8988T (cell line): ENCODE data around the gene RAET1G.
"Not testable (repeated sequence)": the region's sequence is repeated elsewhere in the genome, so short reads cannot be mapped to it uniquely, and the experiment has no call there.

Experiments used
- DNase-seq: peaks from one replicate; pipeline ENCODE4 v3.0.0; 2011

Gene RAET1G

GRCh38 chr6:149922642-149923326, at the start of gene RAET1G:
RAET1G (minus strand) TSS chr6:149923121; CDS start chr6:149923010, 111 bp downstream.
- DNase-seq, result peak; percentile 85

- no peak for DNase-seq
Measured at GRCh38 chr6:149969635-149970034, 46.7 kb upstream of the RAET1G start.

GRCh38 chr6:149968909-149969308, 46.0 kb upstream of the RAET1G start:
- not testable (repeated sequence) for DNase-seq

- DNase-seq, result not testable (repeated sequence)
Measured at GRCh38 chr6:149967999-149968398, 45.1 kb upstream of the RAET1G start.

- no peak for DNase-seq
Measured at GRCh38 chr6:149967591-149967990, 44.7 kb upstream of the RAET1G start.

- not testable (repeated sequence) for DNase-seq
Measured at GRCh38 chr6:149966319-149966718, 43.4 kb upstream of the RAET1G start.

GRCh38 chr6:149965194-149966020, 42.5 kb upstream of the RAET1G start:
- DNase-seq, result no peak

- DNase-seq, result no peak
Measured at GRCh38 chr6:149964308-149965193, 41.6 kb upstream of the RAET1G start.

- peak; percentile 88 for DNase-seq
Measured at GRCh38 chr6:149963462-149964307, 40.8 kb upstream of the RAET1G start, which contains the start of gene ULBP1. ULBP1 (plus strand) TSS chr6:149963943; CDS start chr6:149964050, 107 bp downstream.

- peak; percentile 71 for DNase-seq
Measured at GRCh38 chr6:149963212-149963461, 40.2 kb upstream of the RAET1G start.

- no peak for DNase-seq
Measured at GRCh38 chr6:149962461-149963211, 39.7 kb upstream of the RAET1G start.

- DNase-seq, result no peak
Measured at GRCh38 chr6:149961728-149962425, 39.0 kb upstream of the RAET1G start.

GRCh38 chr6:149960488-149960887, 37.6 kb upstream of the RAET1G start:
- no peak for DNase-seq

GRCh38 chr6:149959806-149960205, 36.9 kb upstream of the RAET1G start:
- DNase-seq, result not testable (repeated sequence)

GRCh38 chr6:149958124-149958523, 35.2 kb upstream of the RAET1G start:
- DNase-seq, result not testable (repeated sequence)

- not testable (repeated sequence) for DNase-seq
Measured at GRCh38 chr6:149955654-149956317, 32.9 kb upstream of the RAET1G start.

GRCh38 chr6:149954984-149955653, 32.2 kb upstream of the RAET1G start:
- DNase-seq, result not testable (repeated sequence)

- DNase-seq, result not testable (repeated sequence)
Measured at GRCh38 chr6:149954328-149954983, 31.5 kb upstream of the RAET1G start.

- not testable (repeated sequence) for DNase-seq
Measured at GRCh38 chr6:149953934-149954327, 31.0 kb upstream of the RAET1G start.
